Measurements from ENCODE around the gene SHF.
A peak's percentile ranks its signal among the peaks of the same experiment; 100 is the strongest.
"Not testable (repeated sequence)": the region's sequence is repeated elsewhere in the genome, so short reads cannot be mapped to it uniquely, and the experiment has no call there.

The SHF gene, protein sequence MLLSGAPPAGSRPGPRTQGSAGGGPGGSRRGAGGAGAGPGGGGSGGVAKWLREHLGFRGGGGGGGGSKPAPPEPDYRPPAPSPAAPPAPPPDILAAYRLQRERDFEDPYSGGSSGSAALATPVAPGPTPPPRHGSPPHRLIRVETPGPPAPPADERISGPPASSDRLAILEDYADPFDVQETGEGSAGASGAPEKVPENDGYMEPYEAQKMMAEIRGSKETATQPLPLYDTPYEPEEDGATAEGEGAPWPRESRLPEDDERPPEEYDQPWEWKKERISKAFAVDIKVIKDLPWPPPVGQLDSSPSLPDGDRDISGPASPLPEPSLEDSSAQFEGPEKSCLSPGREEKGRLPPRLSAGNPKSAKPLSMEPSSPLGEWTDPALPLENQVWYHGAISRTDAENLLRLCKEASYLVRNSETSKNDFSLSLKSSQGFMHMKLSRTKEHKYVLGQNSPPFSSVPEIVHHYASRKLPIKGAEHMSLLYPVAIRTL

DNA sequence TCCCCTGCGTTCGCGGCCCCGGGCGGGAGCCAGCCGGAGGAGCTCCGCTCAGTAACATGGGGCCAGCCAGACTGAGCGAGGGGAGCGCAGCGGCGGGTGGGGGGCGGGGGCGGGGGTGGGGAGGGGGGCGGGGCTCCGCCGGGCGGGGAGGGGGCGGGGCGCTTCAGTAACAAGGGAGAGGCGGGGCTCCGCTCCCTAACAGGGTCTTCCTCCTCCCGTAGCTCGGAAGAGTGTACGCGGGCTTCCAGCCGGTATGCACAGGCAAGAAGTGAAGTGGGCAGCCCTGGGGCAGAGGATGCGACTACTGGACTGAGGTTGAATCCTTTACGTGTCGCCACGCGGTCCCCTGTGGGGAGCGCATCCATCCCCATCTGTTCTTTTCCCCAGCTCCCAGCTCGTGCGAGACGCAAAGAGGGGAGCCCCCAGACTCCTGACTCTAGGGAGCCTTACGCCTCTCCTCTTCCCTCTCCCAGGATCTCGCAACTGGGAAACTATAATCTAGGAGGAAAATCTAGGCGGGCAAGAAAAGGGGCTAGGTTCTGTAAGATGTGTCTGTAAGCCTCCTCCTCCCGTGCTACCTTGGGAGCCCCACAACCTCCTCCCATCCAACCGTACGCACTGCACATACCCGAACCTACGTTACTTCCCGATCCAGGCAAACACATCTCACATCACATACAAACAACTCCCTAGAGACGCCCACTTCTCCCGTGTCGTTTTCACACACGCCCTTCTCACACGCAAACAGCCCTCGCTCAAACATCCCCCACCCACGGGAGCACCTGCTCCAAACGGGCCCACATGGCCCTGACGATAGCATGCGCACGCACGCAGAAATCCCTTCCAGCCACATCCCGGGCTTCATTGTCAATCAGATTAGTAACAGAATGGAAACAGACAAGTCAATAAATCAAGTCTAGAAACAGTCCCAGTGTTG is at the start of gene SHF:
TSS of gene SHF (minus strand) at position 73 of the 937 bp plus-strand sequence. CDS start at position 58, 15 bp downstream.
- no peak for DNase-seq

DNA sequence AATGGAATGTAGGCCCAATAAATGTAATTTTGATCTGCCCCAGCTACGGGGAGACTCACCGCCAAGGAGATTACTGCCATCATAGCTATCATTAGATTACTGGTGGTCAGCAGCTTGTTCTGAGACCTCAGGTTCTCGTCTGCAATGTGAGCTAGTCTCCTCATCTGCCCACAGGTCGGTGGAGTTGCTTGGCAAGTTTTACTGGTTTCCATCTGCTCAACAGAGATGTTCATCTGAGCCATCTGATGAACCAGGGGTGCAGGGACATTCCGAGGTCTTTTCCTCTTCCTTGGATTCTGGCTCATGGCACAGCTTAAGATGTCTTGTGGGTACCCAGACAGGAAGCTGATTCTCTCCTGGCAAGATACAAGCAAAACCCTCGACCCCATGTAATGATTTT is 49.0 kb upstream of the SHF start:
- not testable (repeated sequence) for DNase-seq

DNA sequence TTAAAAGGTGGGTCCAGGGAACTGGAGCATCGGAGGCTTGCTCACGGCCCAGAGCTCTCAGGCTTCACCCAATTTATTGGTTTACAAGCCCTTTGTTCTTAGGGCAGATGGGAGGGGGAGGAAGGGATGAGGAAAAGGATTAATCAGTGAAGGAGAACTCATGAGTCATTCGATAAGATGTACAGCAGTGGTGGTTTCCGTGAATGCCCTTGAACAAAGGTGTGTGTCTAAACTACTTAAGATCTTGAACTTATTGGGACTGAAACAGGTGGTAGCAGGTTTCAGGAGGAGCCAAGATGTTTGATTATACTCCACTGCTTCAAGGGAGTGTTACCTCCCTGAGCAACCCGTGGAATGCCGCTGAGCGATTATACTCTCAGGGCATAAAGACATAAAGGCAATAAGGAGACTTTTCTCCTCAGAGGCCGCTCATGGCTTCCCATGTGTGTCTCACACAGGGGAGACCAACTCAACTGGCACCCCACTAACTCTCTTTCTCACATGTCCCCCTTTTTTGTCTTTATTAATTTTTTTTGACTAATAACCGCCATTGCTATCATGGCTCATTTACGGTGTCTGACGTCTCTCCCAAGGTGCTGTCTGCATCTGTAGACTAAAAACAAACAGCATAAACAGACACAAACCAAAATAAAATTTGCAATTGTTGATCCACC is 46.9 kb upstream of the SHF start:
- no peak for DNase-seq

DNA sequence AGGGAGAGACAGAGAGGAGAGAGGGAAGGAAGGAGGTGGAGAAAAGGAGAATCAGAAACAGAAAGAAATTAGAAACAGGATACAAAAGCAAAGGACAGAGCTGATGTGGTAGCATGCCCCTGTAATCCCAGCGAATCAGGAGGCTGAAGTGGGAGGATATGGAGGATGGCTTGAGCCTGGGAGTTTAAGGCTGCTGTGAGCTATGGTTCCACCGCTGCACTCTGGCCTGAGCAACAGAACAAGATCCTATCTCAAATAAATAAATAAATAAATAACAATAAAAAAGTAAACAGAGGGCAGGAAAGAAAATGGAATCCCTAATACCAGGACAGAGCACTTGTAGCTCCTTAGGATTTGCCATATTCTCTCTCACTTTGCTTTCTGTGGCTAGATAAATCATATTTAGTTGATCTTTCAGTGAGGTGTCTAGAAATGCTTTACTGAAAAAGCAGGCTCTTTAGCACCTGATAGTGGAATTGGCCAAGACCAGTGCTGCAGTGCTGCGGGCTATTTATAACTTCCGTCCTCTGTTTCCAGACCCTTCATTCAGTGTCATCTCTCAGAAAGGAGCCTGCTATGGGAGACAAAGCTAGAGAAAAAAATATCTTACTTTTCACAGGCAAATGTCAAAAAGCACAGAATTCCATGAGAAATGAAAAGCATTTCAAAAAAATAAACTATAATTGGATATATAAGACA is 44.2 kb upstream of the SHF start:
- DNase-seq, result no peak

DNA sequence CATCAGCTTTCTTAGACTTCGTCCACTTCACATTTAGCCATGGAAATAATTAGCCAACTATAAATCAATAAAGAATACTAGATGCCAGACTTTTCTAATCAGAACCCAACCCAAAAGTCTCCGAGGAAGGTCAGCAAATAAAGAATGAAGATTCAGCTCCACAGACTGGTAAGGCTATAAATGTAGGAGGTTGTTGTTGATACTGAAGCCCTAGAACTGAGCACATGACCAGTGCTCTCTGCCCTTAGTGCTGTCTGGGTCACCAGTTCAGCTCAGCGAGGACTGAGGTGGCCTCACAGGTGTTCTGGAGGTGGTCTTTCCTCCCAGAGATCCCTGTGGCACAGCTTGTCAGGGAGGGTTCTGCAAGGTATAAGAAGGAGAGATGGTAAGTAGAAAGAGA is 43.4 kb upstream of the SHF start:
- DNase-seq, result no peak

DNA sequence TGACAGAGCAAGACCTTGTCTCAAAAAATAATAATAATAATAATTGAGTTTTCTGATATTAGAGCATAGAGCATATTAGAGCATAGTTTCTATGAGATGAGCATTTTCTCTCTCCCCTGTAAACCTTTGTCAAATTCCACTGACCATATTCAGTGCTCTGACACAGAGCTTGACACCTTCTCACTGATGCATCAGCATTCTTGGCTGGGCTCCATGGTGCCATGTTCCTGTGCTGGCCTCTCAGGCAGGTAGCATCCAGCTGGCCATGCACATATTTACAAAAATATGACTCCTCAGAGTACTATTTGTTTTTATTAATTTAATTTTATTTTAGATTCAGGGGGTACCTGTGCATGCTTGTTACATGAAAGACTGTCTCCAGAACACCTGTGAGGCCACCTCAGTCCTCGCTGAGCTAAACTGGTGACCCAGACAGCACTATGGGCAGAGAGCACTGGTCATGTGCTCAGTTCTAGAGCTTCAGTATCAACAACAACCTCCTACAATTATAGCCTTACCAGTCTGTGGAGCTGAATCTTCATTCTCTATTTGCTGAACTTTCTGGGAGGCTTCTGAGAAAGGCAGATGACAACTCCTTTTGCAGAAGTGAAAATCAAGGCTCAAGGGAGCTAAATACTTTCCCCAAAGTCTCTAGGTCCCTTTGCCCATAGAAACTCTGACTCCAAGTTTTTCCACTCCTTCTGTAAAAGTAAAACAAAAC is 42.6 kb upstream of the SHF start:
- no peak for DNase-seq

DNA sequence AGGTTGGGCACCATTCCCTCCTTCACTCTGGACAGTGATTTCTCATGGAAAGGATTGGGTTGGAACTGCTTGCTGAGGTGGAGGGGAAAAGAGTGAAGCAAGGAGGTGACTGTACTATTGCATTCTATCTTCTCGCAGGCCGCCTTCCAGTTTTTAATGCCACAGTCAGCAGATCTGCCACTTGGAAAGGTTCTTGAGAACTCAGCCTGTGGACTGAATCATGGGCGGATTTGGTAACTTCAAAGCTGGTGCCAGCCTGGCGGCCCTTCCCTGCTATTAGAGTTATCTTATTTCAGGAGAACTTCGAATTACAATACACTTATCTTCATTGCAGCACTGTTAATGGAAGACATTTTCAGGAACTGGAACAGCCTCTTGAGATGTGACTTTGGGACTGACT is 41.2 kb upstream of the SHF start:
- no peak for DNase-seq

DNA sequence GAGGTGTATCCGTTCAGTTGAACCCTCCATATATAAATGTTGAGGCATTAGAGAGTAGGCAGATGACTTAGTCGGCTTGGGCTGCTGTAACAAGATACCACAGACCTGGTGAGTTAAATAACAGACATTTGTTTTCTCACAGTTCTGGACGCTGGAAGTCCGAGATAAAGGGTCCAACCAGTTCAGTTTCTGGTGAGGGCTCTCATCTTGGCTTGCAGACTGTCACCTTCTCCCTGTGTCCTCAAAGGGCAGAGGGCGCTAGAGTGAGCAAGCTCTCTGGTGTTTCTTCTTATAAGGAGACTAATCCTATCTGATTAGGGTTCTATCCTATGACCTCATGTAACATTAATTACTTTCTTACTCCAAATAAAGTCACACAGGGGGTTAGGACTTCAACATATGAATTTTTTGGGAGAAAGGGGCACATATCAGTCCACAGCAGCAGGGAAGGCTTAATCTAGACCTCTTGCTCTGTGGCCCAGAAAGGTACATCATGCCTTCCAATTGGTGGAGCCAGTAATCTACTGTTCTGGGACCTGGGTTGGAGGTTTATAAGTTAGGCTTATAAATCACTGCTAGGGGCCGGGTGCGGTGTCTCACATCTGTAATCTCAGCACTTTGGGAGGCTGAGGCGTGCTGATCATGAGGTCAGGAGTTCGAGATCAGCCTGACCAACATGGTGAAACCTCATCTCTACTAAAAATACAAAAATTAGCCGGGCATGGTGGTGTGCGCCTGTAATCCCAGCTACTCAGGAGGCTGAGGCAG is 37.9 kb upstream of the SHF start:
- peak; percentile 42 for DNase-seq

DNA sequence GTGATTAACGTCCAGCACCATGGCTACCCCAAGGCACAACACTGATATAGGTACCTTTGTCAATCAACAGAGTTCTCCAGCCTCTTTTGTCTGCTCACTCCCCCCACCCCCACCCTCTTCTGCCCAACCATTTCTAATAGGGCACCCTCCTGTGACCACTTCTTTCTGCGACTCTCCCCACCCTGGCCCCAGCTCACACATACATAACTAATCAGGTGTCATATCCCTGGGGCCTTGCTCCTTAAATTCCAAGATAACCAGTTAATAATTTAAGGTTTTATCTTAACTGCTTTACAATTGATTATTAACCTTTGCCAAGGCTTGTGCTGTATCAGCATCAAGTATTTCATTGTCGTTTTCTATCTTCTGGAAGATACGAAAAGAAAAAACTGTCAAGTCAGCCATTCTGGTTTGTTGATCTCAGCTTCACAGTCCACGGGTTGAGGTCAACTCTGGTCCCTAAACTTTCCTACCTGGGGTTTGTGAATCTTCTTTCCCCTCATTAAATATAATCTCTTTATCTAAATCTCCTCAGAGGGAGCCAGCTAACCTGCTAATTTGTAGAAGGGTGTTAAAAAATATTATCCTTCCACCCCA is 37.0 kb upstream of the SHF start:
- no peak for DNase-seq

DNA sequence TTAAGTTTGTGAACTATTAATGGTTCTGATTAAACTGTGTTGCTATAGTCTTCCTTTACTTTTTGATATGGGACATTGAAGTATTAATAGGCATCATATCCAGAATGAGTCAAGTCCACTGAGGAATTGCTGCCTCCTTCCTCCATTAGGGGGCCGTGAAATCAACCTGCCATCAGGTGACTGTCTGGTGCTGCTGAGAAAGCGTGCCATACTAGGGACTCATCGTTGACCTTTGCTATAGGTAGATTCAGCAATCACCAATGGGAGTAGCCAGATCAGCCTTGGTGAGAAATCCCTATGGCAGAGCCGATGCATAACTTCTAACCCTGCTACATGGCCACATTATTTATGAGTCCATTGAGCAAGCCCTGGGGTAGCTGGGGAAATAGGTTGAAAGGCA is 34.2 kb upstream of the SHF start:
- no peak for DNase-seq

DNA sequence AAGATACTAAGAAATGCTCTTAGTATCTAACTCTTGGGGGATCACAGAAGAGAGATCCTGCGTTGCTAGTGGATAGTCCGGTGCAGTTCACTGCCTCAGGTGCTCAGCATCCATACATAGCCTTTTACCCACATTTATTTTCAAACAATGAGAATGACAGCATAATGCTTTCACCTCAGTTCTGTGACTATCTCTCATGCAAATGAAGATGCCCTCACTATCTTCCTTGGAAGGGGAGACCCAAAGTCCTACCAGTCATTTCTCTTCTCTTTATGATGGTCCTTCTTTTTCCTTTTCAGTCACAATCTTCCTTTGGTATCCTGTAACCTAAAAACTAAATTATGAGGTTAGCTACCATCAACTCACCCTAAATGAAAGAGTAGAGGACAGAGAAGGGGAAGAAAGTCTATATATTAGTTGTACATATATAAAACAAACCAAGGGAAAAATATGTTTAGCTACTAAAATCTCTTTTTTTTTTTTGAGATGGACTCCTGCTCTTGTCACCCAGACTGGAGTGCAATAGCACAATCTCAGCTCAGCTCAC is 33.4 kb upstream of the SHF start:
- DNase-seq, result no peak

DNA sequence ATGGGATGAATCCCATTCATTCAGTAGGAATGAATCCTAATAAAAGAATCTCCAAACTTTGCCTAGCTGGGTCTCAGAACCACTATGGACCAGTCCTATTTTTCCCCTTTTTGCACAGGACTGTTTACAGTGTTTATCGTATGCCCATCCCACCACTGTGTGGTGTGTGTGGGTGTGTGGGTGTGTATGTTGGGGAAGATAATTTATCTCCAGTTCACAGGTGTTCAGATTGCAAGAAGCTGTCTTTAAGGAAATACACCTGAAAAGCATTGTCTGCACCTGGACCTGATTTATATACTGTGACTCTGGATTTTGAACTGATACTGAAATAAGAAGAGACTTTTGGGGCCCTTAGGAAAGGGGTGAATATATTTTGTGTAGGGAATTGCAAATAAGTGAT is 24.7 kb upstream of the SHF start:
- DNase-seq, result no peak

DNA sequence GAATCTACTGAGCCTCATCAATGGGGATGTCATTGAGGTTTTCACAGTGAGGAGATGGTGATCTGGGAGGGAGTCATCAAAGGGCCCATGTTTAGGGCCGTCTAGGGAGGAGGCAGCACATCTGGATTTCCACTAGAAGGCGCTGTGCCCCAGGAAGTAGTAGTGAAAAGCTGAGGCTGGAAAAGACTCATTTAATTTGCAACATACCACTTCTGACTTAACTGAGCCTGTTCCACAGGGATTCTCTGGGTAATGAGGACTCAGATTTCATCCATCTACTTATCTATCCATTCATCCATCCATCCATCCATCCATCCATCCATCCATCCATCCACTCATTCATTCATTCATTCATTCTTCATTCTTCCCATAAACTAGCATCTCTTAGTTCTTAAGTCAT is 17.4 kb upstream of the SHF start:
- DNase-seq, result peak; percentile 80

DNA sequence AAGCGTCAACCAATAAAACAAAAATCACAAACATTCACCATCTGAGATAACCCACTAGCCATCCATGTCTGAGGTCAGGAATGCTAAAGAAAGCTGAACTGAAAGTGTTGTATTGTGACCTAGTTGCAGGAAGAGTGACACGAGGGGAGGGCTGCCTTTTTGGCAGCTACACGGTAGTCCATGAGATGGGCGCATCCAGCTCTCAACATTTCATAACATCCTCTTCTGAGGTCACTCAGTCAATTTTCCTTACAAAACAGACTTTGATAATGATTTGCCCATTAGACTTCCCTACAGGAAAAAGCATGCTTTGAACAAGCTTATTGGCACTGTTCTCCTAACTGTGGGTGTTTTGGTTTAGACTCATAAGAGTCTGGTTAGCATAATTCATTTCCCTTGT is 15.4 kb upstream of the SHF start:
- no peak for DNase-seq

DNA sequence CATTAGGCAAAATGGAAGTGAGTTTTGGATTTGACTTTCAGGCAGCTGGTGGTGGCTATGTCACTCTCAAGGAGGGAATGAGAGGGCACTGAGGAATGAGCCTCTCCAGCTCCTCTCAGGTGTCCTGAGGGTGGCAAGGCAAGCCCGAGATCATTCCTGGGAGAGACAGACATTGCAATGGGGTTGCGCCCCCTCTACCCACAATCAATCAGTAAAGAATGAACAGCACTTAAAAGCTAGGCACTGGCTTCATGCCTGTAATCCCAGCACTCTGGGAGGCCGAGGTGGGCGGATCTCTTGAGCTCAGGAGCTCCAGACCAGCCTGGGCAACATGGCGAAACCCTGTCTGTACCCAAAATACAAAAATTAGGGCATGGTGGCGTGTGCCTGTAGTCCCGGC is 14.1 kb upstream of the SHF start:
- no peak for DNase-seq

DNA sequence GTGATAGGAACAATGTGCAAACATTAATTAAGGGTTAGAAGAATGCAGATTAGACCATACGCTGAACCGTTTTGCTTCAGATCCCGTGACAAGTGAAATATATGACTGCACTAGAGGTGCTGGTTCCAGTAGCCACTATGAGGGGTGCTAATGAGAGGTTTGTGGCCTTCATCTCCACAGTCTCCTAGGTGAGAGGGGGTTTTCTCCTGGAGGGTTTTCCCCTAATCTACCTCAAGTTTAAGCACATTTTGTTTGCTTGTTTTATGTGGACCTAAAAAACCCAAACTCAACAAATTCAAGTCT is 13.7 kb upstream of the SHF start:
- no peak for DNase-seq

DNA sequence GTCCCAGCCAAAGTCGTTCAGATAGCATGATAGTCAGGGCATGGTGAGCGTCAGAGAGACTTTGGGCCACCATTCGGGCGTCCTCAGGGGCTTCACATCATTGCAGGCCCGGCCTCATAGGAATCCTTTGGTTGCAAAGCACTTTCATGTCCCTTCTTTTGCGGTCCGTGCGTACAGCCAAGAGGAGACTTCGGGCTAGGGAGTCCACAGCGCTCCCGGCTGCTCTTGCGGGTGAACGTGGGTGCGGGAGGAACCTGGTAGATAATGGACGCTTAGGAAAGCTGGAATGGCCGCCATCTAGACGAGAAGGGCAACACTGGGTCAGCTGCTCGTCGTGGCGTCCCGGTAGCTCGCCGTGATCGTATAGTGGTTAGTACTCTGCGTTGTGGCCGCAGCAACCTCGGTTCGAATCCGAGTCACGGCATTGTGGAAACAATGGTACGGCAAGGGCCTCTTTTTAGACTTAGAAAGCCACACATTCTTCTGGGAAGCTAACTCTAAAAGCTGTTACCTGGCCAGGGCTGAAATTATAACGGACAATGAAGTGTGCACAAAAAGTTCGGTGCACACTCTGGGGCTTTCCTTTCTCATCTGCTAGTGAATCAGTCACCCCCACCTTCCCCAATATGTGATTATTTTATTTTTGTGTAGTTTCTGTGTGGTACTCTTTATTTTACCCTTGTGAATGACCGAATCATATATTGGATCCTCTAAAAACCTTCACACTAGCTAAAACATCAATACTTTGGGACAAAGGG is 13.2 kb upstream of the SHF start:
- DNase-seq, result peak; percentile 88

DNA sequence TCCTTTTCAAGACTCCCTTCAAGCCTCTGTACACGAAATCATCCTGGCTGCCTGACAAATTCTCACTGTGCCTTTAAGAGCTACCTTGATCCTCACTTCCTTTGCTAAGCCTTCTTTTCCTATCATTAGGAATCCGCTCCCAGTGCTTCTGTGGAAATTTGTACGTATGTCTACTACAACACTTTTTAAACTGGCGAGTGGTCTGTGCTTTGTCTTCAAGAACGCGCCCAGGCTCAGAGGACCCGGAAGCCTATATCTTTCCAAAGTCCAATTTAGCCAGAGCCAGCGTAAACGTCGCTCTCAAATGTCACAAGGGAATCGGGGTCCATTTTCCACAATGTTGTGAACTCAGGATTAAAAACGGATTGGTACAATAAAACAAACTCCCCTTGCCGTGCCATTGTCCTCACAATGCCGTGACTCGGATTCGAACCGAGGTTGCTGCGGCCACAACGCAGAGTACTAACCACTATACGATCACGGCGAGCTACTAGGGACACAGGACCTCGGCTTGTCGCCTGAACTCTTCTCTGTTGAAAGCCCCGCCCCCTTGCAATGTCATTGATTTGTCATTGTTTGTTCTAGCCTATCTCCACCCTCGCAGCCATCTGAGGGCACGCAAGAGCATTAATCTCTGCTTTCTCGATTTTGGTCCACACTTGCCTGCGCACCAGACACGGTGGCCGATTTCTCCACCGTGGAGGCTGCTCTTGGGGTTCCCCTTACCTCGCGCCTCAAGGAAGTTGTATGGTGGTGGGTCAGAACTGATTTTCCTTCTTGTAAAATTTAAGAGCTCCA is 12.4 kb upstream of the SHF start:
- DNase-seq, result peak; percentile 97
